ENCODE measurements around the gene MNAT1.

- TF ChIP-seq CTCF (IDR thresholded peaks at IDR 0.05) (no peak), POLR2A (IDR thresholded peaks at IDR 0.05) (no peak), EP300 (IDR thresholded peaks at IDR 0.05) (no peak)
These were observed 21.0 kb upstream of the MNAT1 start for GRCh38 chr14:60713513-60713912.

Data from tibial nerve (tissue), 4 donors.